ENCODE results near the gene HNRNPA2B1.

DNA sequence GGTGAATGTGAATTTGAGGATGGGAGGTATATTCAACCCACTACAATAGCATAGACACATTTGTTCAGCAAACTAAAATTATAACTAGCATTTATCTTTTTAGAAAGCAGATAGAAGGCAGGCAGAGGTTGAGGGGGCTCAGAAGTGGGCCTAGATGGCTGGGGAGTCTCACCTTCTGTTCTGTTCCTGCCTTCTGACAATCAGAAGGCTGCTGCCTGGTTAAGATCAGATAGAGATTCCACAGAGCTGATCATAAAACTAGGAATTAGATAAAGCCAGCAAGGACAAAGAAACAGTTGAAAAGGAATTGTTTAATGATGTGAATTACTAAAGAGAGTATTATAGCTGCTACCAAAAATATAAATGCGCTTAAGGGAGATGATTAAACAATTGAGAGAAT lies 60.2 kb downstream of the HNRNPA2B1 start:
- TF ChIP-seq, protein P1, sequence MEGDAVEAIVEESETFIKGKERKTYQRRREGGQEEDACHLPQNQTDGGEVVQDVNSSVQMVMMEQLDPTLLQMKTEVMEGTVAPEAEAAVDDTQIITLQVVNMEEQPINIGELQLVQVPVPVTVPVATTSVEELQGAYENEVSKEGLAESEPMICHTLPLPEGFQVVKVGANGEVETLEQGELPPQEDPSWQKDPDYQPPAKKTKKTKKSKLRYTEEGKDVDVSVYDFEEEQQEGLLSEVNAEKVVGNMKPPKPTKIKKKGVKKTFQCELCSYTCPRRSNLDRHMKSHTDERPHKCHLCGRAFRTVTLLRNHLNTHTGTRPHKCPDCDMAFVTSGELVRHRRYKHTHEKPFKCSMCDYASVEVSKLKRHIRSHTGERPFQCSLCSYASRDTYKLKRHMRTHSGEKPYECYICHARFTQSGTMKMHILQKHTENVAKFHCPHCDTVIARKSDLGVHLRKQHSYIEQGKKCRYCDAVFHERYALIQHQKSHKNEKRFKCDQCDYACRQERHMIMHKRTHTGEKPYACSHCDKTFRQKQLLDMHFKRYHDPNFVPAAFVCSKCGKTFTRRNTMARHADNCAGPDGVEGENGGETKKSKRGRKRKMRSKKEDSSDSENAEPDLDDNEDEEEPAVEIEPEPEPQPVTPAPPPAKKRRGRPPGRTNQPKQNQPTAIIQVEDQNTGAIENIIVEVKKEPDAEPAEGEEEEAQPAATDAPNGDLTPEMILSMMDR (IDR thresholded peaks at IDR 0.05), result no peak
- TF ChIP-seq POLR2A (IDR thresholded peaks at IDR 0.05), result no peak
